Ovary (tissue), 9 donors: ENCODE measurements around the gene ZSWIM8. TPM values are rescaled to one million over a fixed set of nuclear protein-coding genes. Genes with fewer than 3 reads are reported as not detected.
"Not testable (repeated sequence)": the region's sequence is repeated elsewhere in the genome, so short reads cannot be mapped to it uniquely, and the experiment has no call there.

Experiments
- DNase-seq, 5 donors: peaks; one replicate each; pipeline ENCODE4 v3.0.0-alpha.2; 2019 to 2020
- H3K27ac ChIP-seq, 2 donors: fragments of 200-600 bp; one replicate each; pipeline versions ENCODE4 v1.5.1 to v1.8.0; 2019 to 2022
- H3K27me3 ChIP-seq: fragments of 200-600 bp; one replicate; pipeline ENCODE4 v1.8.0; 2022
- H3K36me3 ChIP-seq: fragments of 200-600 bp; sonication (generic); one replicate; pipeline ENCODE4 v1.5.1; 2019
- H3K4me1 ChIP-seq: one replicate; pipeline ENCODE4 v1.8.1; 2013; ENCODE audit warnings: mild to moderate bottlenecking, moderate library complexity; ENCODE audit not compliant: insufficient read depth
- H3K4me3 ChIP-seq: fragments of 200-600 bp; sonication (generic); one replicate; pipeline ENCODE4 v1.5.1; 2017
- H3K9me3 ChIP-seq, 2 donors: fragments of 200-600 bp in 1 of 2; sonication (generic) in 1 of 2; one replicate each; pipeline versions ENCODE4 v1.5.1 to v1.8.1; 2013 to 2019; ENCODE audit warnings: mild to moderate bottlenecking in 1 of 2, moderate library complexity in 1 of 2
- EP300 ChIP-seq: sonication (generic); formaldehyde crosslinking; IDR thresholded peaks from one replicate; pipeline ENCODE4 v1.6.1; 2017; ENCODE audit warnings: antibody characterized with exemption
- POLR2A ChIP-seq: fragments of 450-650 bp; IDR thresholded peaks from one replicate; pipeline ENCODE4 v1.6.1; 2017; ENCODE audit warnings: antibody characterized with exemption, mild to moderate bottlenecking, moderate library complexity
- WGBS, 3 donors: extraction: QIAGEN DNeasy Blood & Tissue Kit in 1 of 3; methylation state at CpG; one replicate each; pipeline versions ENCODE4 v1.1.5 to v1.1.7; 2013 to 2017; 5-methylcytosine and 5-hydroxymethylcytosine counted together
- intact Hi-C, 4 donors: fragments of 100-400 bp; cut with DNase I; formaldehyde crosslinking; loops; one replicate each; pipeline versions ENCODE4 v1.11.0 to v1.15.1; 2022 to 2023
- polyA plus RNA-seq, 2 donors: library from polyadenylated mRNA; stranded (reverse); fragments of 200-250 nt in 1 of 2; fragments of 350-450 nt in 1 of 2; fragmentation: Illumina TruSeq in 1 of 2; extraction: RNeasy Lipid Tissue Mini Kit (QIAGEN cat#74804) in 1 of 2; gene quantifications; one replicate each; pipeline ENCODE4 v1.2.3, GENCODE V29; 2013 to 2014
- total RNA-seq, 7 donors: library from RNA; depleted of rRNA in 2 of 7; stranded (reverse); fragments of >200 nt in 2 of 7; fragmentation: NEBNext Ultra II Directional in 3 of 7; extraction: Animal tissue kit (Norgen Biotek cat#: 25700) in 3 of 7; gene quantifications; one replicate each; pipeline versions ENCODE4 v1.1.0 to v1.2.4, GENCODE V29; 2016 to 2023
- TF ChIP-seq, protein P1 (sequence below), 3 donors: fragments of 450-650 bp in 2 of 3; fragments of 200-600 bp in 1 of 3; IDR thresholded peaks; one replicate each; pipeline versions ENCODE4 v1.5.1 to v1.8.0; 2016 to 2022; ENCODE audit warnings: antibody characterized with exemption in 3 of 3, mild to moderate bottlenecking in 1 of 3
- donor health status: DM: no; HTN: no; CAD: no; lungs with moderate emphysema.
- donor health status: DM: no; HTN: no; CAD: no.
- donor health status: Bipolar disorder and iron deficiency.
- donor health status: DM: yes; HTN: yes; CAD: no.
- donor health status: DM: no; HTN: no; CAD: no.
- donor health status: DM: yes; HTN: yes; CAD: no.

ZSWIM8 gene
- total and polyA plus RNA-seq, 9 donors: 42.7 to 90.7 (median 69.3) TPM

DNA sequence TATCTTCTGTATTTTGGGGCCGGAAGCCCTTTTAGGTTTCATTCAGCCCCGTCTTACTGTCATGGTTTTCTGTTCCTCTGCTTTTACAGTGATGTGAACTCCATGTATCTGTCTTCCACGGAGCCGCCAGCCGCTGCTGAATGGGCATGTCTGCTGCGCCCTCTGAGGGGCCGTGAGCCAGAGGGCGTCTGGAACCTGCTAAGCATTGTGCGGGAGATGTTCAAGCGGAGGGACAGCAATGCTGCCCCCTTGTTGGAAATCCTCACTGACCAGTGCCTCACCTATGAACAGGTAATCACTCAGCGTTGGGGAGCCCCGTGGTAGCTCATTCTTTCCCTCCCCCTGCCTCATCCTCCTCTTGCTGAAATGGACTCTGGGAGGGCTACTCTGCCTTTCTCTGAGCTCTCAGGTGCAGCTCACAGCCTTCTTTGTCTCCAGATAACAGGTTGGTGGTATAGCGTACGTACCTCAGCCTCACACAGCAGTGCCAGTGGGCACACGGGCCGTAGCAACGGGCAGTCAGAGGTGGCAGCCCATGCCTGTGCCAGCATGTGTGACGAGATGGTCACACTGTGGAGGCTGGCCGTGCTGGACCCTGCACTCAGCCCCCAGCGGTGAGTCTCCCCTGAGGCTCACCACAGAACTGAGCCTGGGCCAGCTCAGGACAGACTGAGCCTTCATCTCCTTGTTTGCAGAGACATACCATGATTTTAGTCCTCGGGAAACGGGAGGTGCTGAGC, 5.7 kb downstream of the ZSWIM8 start:
- Histone ChIP-seq H3K27ac (no peak overlapping the region), H3K4me3 (no peak overlapping the region), H3K27me3 (no peaks in the 10 kb centered on the region), H3K36me3 (no peaks in the 10 kb centered on the region), H3K9me3 (no peaks in the 10 kb centered on the region), H3K4me1 (peaks cover 7% of the 10 kb centered on the region)
- TF ChIP-seq EP300 (no peak), POLR2A (no peak)
- TF ChIP-seq, protein P1, sequence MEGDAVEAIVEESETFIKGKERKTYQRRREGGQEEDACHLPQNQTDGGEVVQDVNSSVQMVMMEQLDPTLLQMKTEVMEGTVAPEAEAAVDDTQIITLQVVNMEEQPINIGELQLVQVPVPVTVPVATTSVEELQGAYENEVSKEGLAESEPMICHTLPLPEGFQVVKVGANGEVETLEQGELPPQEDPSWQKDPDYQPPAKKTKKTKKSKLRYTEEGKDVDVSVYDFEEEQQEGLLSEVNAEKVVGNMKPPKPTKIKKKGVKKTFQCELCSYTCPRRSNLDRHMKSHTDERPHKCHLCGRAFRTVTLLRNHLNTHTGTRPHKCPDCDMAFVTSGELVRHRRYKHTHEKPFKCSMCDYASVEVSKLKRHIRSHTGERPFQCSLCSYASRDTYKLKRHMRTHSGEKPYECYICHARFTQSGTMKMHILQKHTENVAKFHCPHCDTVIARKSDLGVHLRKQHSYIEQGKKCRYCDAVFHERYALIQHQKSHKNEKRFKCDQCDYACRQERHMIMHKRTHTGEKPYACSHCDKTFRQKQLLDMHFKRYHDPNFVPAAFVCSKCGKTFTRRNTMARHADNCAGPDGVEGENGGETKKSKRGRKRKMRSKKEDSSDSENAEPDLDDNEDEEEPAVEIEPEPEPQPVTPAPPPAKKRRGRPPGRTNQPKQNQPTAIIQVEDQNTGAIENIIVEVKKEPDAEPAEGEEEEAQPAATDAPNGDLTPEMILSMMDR (IDR thresholded peaks at IDR 0.05): no peak
- WGBS, 3 donors: 84 to 90% (median 88%) methylated on average over 21 to 22 of the region's 22 CpGs
- DNase-seq: peak in 1 of 5 donors; percentile 14
- intact Hi-C loops: no loop called here

DNA sequence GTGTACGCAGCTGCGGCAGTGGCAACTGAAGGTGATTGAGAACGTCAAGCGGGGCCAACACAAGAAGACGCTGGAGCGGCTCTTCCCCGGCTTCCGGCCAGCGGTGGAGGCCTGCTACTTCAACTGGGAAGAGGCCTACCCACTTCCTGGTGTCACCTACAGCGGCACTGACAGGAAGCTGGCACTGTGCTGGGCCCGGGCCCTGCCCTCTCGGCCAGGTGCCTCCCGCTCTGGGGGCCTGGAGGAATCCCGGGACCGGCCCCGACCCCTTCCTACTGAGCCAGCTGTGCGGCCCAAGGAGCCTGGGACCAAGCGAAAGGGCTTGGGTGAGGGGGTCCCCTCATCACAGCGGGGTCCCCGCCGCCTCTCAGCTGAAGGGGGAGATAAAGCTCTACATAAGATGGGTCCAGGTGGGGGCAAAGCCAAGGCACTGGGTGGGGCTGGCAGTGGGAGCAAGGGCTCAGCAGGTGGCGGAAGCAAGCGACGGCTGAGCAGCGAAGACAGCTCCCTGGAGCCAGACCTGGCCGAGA, 6.5 kb downstream of the ZSWIM8 start:
- TF ChIP-seq, protein P1 (IDR thresholded peaks at IDR 0.05): no peak
- TF ChIP-seq POLR2A (no peak), EP300 (no peak)
- DNase-seq: no peak
- 91 to 93% (median 91%) methylated on average over 25 to 26 of the region's 26 CpGs for WGBS, 3 donors
- Histone ChIP-seq H3K27ac (no peak overlapping the region), H3K4me1 (peaks cover 3% of the 10 kb centered on the region), H3K4me3 (no peak overlapping the region), H3K36me3 (no peaks in the 10 kb centered on the region), H3K27me3 (no peaks in the 10 kb centered on the region), H3K9me3 (no peaks in the 10 kb centered on the region)
- intact Hi-C loops: no loop called here

DNA sequence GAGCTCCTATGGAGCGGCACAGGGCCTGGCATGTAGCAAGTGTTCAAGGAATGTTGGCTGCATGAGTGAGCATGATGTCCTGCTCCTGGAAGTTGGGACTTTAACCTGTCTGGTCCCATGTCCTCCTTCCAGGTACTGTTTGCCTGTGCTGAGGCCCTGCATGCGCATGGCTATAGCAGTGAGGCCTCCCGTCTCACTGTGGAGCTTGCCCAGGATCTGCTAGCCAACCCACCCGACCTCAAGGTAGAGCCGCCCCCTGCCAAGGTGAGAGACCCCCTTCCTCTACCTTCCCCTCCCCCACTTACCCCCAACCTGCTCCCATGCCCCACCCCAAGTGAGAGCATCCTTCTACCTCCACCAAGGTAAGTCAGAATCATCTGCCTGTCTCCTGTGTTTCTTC, 8.1 kb downstream of the ZSWIM8 start:
- H3K36me3 ChIP-seq: no peaks in the 10 kb centered on the region
- intact Hi-C loops: no loop called here

DNA sequence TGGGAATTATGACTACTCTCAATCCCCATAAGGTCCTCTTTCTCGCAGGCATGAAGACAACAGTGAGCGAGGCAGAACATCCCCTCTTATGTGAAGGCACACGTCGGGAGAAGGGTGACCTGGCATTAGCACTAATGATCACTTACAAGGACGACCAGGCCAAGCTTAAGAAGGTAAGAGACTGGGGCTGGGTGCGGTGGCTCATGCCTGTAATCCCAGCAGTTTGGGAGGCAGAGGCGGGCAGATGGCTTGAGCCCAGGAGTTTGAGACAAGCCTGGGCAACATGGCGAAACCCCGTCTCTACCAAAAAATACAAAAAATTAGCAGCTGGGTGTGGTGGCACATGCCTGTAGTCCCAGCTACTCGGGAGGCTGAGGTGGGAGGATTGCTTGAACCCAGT, 10.1 kb downstream of the ZSWIM8 start:
- H3K27ac ChIP-seq, H3K4me1 ChIP-seq, H3K27me3 ChIP-seq, H3K4me3 ChIP-seq, DNase-seq, intact Hi-C loops, H3K9me3 ChIP-seq, H3K36me3 ChIP-seq: not testable (repeated sequence)
- WGBS, 3 donors: 91 to 93% (median 92%) methylated on average over 10 of the region's 10 CpGs

More for the DNA sequence above, 8.1 kb downstream of the ZSWIM8 start:
- Histone ChIP-seq H3K27ac (no peak overlapping the region), H3K4me3 (no peak overlapping the region), H3K4me1 (no peaks in the 10 kb centered on the region), H3K9me3 (no peaks in the 10 kb centered on the region), H3K27me3 (no peaks in the 10 kb centered on the region)
- WGBS, 3 donors: 90 to 92% (median 91%) methylated on average over 5 of the region's 5 CpGs
- DNase-seq: no peak
- TF ChIP-seq, protein P1 (IDR thresholded peaks at IDR 0.05): no peak
- TF ChIP-seq POLR2A: no peak
- TF ChIP-seq EP300: no peak

DNA sequence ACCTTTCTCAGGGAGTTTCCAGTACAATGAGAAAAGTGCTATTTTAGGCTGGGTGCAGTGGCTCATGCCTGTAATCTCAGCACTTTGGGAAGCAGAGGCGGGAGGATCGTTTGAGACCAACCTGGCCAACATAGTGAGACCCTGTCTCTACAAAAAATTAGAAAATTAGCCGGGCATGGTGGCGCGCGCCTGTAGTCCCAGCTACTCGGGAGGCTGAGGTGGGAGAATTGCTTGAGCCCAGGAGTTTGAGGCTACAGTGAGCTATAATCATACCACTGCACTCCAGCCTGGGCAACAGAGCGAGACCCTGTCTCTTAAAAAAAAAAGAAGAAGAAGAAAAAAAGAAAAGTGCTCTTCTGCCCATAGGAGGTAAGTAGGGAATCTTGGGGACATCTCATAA, 10.6 kb downstream of the ZSWIM8 start:
- H3K27ac ChIP-seq, H3K9me3 ChIP-seq, H3K4me1 ChIP-seq, H3K27me3 ChIP-seq, DNase-seq, H3K36me3 ChIP-seq, H3K4me3 ChIP-seq, intact Hi-C loops: not testable (repeated sequence)
- 92 to 94% (median 94%) methylated on average over 8 of the region's 8 CpGs for WGBS, 3 donors
